ENCODE data around the gene PRDM10.

PRDM10 gene

DNA sequence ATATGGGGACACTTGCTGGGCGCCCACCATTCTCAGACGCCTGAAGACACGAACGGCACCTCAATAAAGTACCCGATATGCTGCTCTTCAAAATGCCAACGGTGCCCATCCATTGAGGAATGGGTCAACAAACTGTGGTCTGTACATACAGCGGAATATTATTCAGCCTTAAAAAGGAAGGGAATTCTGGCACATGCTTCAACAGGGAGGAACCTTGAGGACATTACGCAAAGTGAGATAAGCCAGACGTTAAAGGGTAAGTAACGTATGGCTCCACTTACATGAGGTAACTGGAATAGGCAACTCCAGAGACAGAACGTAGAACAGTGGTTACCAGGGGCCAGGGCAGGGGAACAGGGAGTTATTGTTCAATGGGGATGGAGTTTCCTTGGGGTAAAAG, 28.0 kb downstream of the PRDM10 start:
- Histone ChIP-seq H3F3A (ENCODE audit: insufficient read depth, low read length) (peaks cover 5% of the 10 kb centered on the region; the same call in 1 of the 2 replicates), H3K9me2 (ENCODE audit: low read depth, low read length) (no peaks in the 10 kb centered on the region), H3K9ac (ENCODE audit: low read length) (no peak overlapping the region), H2AFZ (ENCODE audit: low read length) (no peak overlapping the region), H3K36me3 (ENCODE audit: insufficient read depth, low read length) (no peaks in the 10 kb centered on the region), H3K4me1 (ENCODE audit: insufficient read depth, low read length, severe bottlenecking) (peaks cover 61% of the 10 kb centered on the region), H3K79me2 (ENCODE audit: insufficient read depth, low read length) (no peaks in the 10 kb centered on the region), H3K27ac (ENCODE audit: low read depth, low read length, poor library complexity, severe bottlenecking) (peak overlapping the region; percentile 99), H4K20me1 (ENCODE audit: insufficient read depth, low read length) (no peaks in the 10 kb centered on the region), H3K9me3 (ENCODE audit: low read length) (no peaks in the 10 kb centered on the region), H3K27me3 (ENCODE audit: insufficient read depth, low read length) (no peaks in the 10 kb centered on the region), H3K4me2 (ENCODE audit: low read length) (no peak overlapping the region), H3K4me3 (ENCODE audit: low read depth, low read length, poor library complexity, severe bottlenecking) (no peak overlapping the region)
- TF ChIP-seq, protein P1, sequence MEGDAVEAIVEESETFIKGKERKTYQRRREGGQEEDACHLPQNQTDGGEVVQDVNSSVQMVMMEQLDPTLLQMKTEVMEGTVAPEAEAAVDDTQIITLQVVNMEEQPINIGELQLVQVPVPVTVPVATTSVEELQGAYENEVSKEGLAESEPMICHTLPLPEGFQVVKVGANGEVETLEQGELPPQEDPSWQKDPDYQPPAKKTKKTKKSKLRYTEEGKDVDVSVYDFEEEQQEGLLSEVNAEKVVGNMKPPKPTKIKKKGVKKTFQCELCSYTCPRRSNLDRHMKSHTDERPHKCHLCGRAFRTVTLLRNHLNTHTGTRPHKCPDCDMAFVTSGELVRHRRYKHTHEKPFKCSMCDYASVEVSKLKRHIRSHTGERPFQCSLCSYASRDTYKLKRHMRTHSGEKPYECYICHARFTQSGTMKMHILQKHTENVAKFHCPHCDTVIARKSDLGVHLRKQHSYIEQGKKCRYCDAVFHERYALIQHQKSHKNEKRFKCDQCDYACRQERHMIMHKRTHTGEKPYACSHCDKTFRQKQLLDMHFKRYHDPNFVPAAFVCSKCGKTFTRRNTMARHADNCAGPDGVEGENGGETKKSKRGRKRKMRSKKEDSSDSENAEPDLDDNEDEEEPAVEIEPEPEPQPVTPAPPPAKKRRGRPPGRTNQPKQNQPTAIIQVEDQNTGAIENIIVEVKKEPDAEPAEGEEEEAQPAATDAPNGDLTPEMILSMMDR (IDR thresholded peaks at IDR 0.05; ENCODE audit: low read length), result no peak
- no peak for TF ChIP-seq EZH2 (IDR thresholded peaks at IDR 0.05; ENCODE audit: borderline replicate concordance, low read length)

DNA sequence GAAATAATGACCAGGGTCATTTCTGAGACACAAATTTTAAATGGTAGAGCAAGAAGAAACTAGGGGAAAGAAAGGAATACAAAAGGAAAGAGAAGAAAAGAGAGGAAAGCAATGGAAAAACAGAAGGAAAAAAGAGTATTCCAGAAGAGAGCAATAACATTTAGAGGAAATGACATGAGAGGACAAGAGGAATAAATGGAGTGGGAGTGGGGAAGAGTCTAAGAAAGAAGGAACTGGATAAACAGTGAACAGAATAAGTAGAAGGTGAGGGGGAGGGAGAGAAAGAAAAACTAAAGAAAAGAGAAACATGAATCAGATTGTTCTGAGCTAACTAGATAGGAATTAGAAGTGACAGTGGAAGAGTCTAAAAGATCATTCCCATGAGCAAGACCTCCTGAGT, 28.4 kb downstream of the PRDM10 start:
- H3K9me2 ChIP-seq (ENCODE audit: low read depth, low read length), result no peaks in the 10 kb centered on the region
- H4K20me1 ChIP-seq (ENCODE audit: insufficient read depth, low read length), result no peaks in the 10 kb centered on the region
- H3K4me1 ChIP-seq (ENCODE audit: insufficient read depth, low read length, severe bottlenecking), result peaks cover 63% of the 10 kb centered on the region
- no peaks in the 10 kb centered on the region for H3K79me2 ChIP-seq (ENCODE audit: insufficient read depth, low read length)
- no peak for TF ChIP-seq EZH2 (IDR thresholded peaks at IDR 0.05; ENCODE audit: borderline replicate concordance, low read length)
- TF ChIP-seq, protein P1 (IDR thresholded peaks at IDR 0.05; ENCODE audit: low read length), result no peak
- H3K36me3 ChIP-seq (ENCODE audit: insufficient read depth, low read length), result no peaks in the 10 kb centered on the region
- no peak overlapping the region for H3K4me3 ChIP-seq (ENCODE audit: low read depth, low read length, poor library complexity, severe bottlenecking)
- no peak overlapping the region for H2AFZ ChIP-seq (ENCODE audit: low read length)
- H3K9me3 ChIP-seq (ENCODE audit: low read length), result no peaks in the 10 kb centered on the region
- H3K4me2 ChIP-seq (ENCODE audit: low read length), result no peak overlapping the region; the same call in 1 of the 2 replicates
- H3K27me3 ChIP-seq (ENCODE audit: insufficient read depth, low read length), result no peaks in the 10 kb centered on the region
- H3K9ac ChIP-seq (ENCODE audit: low read length), result no peak overlapping the region; the same call in 1 of the 2 replicates
- H3F3A ChIP-seq (ENCODE audit: insufficient read depth, low read length), result peaks cover 5% of the 10 kb centered on the region; the same call in 1 of the 2 replicates
- peak overlapping the region; percentile 99 for H3K27ac ChIP-seq (ENCODE audit: low read depth, low read length, poor library complexity, severe bottlenecking)

DNA sequence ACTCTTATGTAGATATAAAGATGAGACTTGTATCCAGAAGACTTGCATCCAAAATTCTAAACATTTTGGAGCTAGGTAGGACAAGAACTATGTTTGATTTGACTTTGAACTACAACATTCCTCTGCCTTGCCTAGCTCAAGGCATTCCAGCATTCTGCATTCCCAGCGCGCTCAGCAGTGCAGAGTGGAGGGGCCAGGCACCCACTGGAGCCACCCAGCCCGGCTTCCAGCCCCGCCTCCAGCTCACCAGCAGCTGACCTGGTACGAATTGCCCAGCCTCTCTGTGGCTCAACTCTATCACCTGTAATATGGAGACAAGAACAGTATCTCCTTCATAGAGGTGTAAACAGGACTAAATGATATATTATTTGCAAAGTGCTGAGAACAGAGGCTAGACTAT, 28.8 kb downstream of the PRDM10 start:
- H2AFZ ChIP-seq (ENCODE audit: low read length), result no peak overlapping the region
- H3K27ac ChIP-seq (ENCODE audit: low read depth, low read length, poor library complexity, severe bottlenecking), result peak overlapping the region; percentile 99
- H3K9me3 ChIP-seq (ENCODE audit: low read length), result no peaks in the 10 kb centered on the region
- H3K9ac ChIP-seq (ENCODE audit: low read length), result peak overlapping the region; percentile 30
- H3K27me3 ChIP-seq (ENCODE audit: insufficient read depth, low read length), result no peaks in the 10 kb centered on the region
- H4K20me1 ChIP-seq (ENCODE audit: insufficient read depth, low read length), result no peaks in the 10 kb centered on the region
- no peaks in the 10 kb centered on the region for H3K79me2 ChIP-seq (ENCODE audit: insufficient read depth, low read length)
- peaks cover 68% of the 10 kb centered on the region for H3K4me1 ChIP-seq (ENCODE audit: insufficient read depth, low read length, severe bottlenecking)
- H3K9me2 ChIP-seq (ENCODE audit: low read depth, low read length), result no peaks in the 10 kb centered on the region
- peak overlapping the region; percentile 73 for H3K4me2 ChIP-seq (ENCODE audit: low read length)
- TF ChIP-seq, protein P1 (IDR thresholded peaks at IDR 0.05; ENCODE audit: low read length), result no peak
- no peak for TF ChIP-seq EZH2 (IDR thresholded peaks at IDR 0.05; ENCODE audit: borderline replicate concordance, low read length)
- H3K36me3 ChIP-seq (ENCODE audit: insufficient read depth, low read length), result no peaks in the 10 kb centered on the region
- H3F3A ChIP-seq (ENCODE audit: insufficient read depth, low read length), result peaks cover 5% of the 10 kb centered on the region; the same call in 1 of the 2 replicates
- peak overlapping the region; percentile 7 for H3K4me3 ChIP-seq (ENCODE audit: low read depth, low read length, poor library complexity, severe bottlenecking)

Data from OCI-LY1 (cell line).